ENCODE measurements around the gene IL25. TPM values are rescaled to one million over a fixed set of nuclear protein-coding genes. Genes with fewer than 3 reads are reported as not detected.
A peak's percentile ranks its signal among the peaks of the same experiment; 100 is the strongest.

The IL25 gene
- total and polyA plus RNA-seq, 2 of the 13 experiments (the other 11 are each of a cell fraction or from before 2014, with no cell fraction given) = not detected

DNA sequence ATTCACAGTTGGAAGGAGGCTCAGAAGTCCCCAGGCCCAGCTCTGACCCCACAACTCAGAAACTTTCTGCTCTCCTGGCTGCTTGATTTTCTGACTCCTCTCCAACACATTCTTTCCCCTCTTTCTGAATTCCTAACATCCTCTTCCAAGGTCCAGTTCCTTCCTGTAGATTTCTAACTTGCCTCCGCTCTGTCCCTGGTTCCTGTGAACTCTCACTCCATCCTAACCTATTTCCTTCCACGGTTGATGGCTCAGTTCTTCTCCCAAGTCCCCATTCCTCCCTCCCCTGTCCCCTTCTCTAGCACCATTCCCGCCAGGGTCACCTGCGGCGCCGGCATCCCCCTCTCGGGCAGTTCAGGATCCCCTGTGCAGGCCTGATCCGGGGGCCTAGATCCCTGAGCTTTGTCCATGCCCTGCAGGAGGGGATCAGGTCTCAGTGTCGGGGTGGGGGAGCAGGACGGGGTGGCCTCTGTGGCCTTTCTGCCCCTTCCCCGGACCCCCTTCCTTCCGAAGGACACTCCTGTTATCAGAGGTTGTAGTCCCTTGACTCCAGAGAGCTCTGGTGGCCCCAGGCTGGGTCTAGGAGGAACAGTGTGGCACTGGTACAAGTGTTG lies 13.9 kb upstream of the IL25 start (continued):
- TF ChIP-seq ATM (IDR thresholded peaks at IDR 0.05; ENCODE audit: borderline replicate concordance) = 0 out of 2 replicates have a peak, but pooled peaks have one; percentile 57
- TF ChIP-seq KLF12 (CRISPR knock-in tag; IDR thresholded peaks at IDR 0.05; ENCODE audit: borderline replicate concordance) = no peak
- TF ChIP-seq ZNF501 (CRISPR knock-in tag; IDR thresholded peaks at IDR 0.05) = no peak
- no peak for TF ChIP-seq ZNF446 (CRISPR knock-in tag; IDR thresholded peaks at IDR 0.05)
- no peak for TF ChIP-seq ZNF709 (CRISPR knock-in tag; IDR thresholded peaks at IDR 0.05)
- TF ChIP-seq SRY (CRISPR knock-in tag; IDR thresholded peaks at IDR 0.05) = no peak
- no peak for TF ChIP-seq CCAR2 (optimal IDR thresholded peaks at IDR 0.05; ENCODE audit: low read depth, low read length)
- TF ChIP-seq EZH2 (conservative IDR thresholded peaks at IDR 0.05; ENCODE audit: low read depth, low read length) = peak; percentile 64
- no peak for TF ChIP-seq ZNF431 (CRISPR knock-in tag; IDR thresholded peaks at IDR 0.05; ENCODE audit: borderline replicate concordance, low read depth)
- TF ChIP-seq, protein P1, sequence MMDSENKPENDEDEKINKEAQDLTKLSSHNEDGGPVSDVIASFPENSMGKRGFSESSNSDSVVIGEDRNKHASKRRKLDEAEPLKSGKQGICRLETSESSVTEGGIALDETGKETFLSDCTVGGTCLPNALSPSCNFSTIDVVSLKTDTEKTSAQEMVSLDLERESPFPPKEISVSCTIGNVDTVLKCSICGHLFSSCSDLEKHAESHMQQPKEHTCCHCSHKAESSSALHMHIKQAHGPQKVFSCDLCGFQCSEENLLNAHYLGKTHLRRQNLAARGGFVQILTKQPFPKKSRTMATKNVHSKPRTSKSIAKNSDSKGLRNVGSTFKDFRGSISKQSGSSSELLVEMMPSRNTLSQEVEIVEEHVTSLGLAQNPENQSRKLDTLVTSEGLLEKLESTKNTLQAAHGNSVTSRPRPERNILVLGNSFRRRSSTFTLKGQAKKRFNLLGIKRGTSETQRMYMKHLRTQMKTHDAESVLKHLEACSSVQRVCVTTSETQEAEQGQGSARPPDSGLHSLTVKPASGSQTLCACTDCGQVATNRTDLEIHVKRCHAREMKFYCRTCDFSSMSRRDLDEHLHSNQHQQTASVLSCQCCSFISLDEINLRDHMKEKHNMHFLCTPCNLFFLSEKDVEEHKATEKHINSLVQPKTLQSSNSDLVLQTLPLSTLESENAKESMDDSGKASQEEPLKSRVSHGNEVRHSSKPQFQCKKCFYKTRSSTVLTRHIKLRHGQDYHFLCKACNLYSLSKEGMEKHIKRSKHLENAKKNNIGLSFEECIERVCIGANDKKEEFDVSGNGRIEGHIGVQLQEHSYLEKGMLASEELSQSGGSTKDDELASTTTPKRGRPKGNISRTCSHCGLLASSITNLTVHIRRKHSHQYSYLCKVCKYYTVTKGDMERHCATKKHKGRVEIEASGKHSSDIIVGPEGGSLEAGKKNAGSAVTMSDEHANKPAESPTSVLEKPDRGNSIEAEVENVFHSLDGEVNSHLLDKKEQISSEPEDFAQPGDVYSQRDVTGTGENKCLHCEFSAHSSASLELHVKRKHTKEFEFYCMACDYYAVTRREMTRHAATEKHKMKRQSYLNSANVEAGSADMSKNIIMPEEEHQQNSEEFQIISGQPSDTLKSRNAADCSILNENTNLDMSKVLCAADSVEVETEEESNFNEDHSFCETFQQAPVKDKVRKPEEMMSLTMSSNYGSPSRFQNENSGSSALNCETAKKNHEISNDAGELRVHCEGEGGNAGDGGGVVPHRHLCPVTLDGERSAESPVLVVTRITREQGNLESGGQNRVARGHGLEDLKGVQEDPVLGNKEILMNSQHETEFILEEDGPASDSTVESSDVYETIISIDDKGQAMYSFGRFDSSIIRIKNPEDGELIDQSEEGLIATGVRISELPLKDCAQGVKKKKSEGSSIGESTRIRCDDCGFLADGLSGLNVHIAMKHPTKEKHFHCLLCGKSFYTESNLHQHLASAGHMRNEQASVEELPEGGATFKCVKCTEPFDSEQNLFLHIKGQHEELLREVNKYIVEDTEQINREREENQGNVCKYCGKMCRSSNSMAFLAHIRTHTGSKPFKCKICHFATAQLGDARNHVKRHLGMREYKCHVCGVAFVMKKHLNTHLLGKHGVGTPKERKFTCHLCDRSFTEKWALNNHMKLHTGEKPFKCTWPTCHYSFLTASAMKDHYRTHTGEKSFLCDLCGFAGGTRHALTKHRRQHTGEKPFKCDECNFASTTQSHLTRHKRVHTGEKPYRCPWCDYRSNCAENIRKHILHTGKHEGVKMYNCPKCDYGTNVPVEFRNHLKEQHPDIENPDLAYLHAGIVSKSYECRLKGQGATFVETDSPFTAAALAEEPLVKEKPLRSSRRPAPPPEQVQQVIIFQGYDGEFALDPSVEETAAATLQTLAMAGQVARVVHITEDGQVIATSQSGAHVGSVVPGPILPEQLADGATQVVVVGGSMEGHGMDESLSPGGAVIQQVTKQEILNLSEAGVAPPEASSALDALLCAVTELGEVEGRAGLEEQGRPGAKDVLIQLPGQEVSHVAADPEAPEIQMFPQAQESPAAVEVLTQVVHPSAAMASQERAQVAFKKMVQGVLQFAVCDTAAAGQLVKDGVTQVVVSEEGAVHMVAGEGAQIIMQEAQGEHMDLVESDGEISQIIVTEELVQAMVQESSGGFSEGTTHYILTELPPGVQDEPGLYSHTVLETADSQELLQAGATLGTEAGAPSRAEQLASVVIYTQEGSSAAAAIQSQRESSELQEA (CRISPR knock-in tag; IDR thresholded peaks at IDR 0.05; ENCODE audit: not compliant biosample characterization) = no peak
- TF ChIP-seq, protein P2, sequence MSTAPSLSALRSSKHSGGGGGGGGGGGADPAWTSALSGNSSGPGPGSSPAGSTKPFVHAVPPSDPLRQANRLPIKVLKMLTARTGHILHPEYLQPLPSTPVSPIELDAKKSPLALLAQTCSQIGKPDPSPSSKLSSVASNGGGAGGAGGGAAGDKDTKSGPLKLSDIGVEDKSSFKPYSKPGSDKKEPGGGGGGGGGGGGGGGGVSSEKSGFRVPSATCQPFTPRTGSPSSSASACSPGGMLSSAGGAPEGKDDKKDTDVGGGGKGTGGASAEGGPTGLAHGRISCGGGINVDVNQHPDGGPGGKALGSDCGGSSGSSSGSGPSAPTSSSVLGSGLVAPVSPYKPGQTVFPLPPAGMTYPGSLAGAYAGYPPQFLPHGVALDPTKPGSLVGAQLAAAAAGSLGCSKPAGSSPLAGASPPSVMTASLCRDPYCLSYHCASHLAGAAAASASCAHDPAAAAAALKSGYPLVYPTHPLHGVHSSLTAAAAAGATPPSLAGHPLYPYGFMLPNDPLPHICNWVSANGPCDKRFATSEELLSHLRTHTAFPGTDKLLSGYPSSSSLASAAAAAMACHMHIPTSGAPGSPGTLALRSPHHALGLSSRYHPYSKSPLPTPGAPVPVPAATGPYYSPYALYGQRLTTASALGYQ (CRISPR knock-in tag; IDR thresholded peaks at IDR 0.05) = no peak
- no peak for TF ChIP-seq ZNF780A (CRISPR knock-in tag; IDR thresholded peaks at IDR 0.05)
- TF ChIP-seq ZNF160 (CRISPR knock-in tag; IDR thresholded peaks at IDR 0.05) = no peak
- no peak for TF ChIP-seq ZSCAN21 (CRISPR knock-in tag; IDR thresholded peaks at IDR 0.05; ENCODE audit: borderline replicate concordance)
- no peak for TF ChIP-seq ZNF484 (CRISPR knock-in tag; IDR thresholded peaks at IDR 0.05; ENCODE audit: borderline replicate concordance, low read depth)
- TF ChIP-seq ZNF766 (CRISPR knock-in tag; IDR thresholded peaks at IDR 0.05; ENCODE audit: borderline replicate concordance) = no peak
- no peak for TF ChIP-seq FIP1L1 (IDR thresholded peaks at IDR 0.05; ENCODE audit: borderline replicate concordance, insufficient read depth, low read depth, low read length)
- no peak for TF ChIP-seq RARG (CRISPR knock-in tag; IDR thresholded peaks at IDR 0.05; ENCODE audit: low read depth)
- TF ChIP-seq, protein P3, sequence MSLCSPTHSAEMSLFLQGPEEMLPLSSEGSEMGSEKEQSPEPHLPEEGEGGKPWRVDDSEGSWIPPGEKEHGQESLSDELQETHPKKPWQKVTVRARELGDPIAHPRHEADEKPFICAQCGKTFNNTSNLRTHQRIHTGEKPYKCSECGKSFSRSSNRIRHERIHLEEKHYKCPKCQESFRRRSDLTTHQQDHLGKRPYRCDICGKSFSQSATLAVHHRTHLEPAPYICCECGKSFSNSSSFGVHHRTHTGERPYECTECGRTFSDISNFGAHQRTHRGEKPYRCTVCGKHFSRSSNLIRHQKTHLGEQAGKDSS (CRISPR knock-in tag; IDR thresholded peaks at IDR 0.05; ENCODE audit: borderline replicate concordance, low read depth) = no peak

All from HepG2 (cell line).